Activated CD4-positive, alpha-beta T cell treated with anti-CD3 and anti-CD28 coated beads, Interleukin-2, amount 50 U/mL, for 16 hours (primary cell): ENCODE results near the gene ATP6V0E1.
"Not testable (repeated sequence)": the region's sequence is repeated elsewhere in the genome, so short reads cannot be mapped to it uniquely, and the experiment has no call there.

Experiments
- DNase-seq: peaks from one replicate; pipeline ENCODE4 v3.0.0-alpha.2; 2020

The ATP6V0E1 gene

GRCh38 chr5:173041881-173042762 is 58.6 kb downstream of the ATP6V0E1 start:
- no peak for DNase-seq

- no peak for DNase-seq
Measured at GRCh38 chr5:173042763-173043107, 59.2 kb downstream of the ATP6V0E1 start.

DNA sequence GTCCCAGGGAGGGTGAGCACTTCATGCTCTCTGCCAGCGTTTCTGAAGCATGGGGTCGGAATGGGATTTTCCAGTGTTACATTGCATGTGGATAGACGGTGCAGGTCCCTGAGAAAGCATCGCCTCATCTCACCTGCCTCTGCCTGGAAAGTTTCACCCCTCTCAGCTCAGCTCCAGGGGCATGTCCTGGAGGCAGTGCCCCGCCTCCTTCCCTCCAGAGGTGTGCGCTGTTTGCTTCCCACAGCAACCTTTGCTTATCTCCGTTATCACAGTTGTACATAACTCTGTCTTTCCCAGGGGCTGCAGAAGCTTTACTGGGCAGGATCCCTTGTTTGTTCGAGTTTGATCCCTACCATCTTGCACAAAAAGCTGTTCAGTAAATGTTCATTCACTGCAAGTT is 61.9 kb downstream of the ATP6V0E1 start:
- DNase-seq, result no peak

GRCh38 chr5:173047096-173047837 is 63.7 kb downstream of the ATP6V0E1 start:
- not testable (repeated sequence) for DNase-seq

- no peak for DNase-seq
Measured at GRCh38 chr5:173047838-173048105, 64.2 kb downstream of the ATP6V0E1 start.

GRCh38 chr5:173050791-173051190 is 67.2 kb downstream of the ATP6V0E1 start:
- no peak for DNase-seq

- no peak for DNase-seq
Measured at GRCh38 chr5:173051746-173052145, 68.2 kb downstream of the ATP6V0E1 start.

GRCh38 chr5:173053041-173053440 is 69.5 kb downstream of the ATP6V0E1 start:
- DNase-seq, result no peak

DNA sequence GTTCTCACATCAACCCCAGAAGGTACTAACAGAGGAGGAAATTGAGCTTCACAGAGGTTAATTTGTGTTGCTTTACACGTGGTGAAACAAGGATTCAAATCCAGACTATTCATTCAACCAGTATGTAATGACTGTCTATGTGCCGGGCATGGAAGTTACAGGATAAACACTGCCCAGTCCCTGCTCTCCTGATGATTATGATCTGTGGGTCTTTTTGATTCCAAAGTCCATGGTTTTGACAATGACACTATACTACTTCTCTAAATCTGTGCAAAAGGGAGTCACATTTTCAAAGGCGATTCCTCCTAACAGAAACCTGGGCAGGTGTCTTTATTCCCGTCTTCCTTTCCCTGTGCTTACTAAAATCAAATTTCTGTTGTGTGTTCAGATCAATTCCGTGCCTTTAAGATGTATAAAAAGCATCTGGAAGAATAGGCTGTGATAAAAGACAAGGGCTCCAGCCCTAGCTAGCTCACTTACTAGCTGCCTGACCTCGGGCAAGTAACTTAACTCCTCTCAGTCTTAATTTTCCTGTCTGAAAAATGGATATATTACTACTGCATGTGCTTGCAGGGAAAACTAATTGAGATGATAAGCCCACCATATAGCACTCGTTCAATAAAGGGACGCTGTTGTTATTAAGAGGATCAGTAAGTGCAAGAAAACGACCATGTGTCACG is 71.6 kb downstream of the ATP6V0E1 start:
- no peak for DNase-seq

DNA sequence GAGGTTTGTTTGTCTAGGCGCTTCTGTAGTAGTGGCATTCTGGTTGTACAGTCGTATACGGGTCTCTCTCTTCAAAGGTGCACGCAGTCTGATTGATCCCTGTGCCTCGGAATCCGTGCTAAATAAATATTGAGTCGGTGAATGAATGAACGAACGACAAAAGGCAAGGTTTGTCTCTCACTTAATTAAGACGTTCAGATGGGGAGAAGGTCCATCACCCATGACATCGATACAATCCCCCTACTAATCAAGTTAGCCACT is 72.1 kb downstream of the ATP6V0E1 start:
- DNase-seq, result no peak

DNA sequence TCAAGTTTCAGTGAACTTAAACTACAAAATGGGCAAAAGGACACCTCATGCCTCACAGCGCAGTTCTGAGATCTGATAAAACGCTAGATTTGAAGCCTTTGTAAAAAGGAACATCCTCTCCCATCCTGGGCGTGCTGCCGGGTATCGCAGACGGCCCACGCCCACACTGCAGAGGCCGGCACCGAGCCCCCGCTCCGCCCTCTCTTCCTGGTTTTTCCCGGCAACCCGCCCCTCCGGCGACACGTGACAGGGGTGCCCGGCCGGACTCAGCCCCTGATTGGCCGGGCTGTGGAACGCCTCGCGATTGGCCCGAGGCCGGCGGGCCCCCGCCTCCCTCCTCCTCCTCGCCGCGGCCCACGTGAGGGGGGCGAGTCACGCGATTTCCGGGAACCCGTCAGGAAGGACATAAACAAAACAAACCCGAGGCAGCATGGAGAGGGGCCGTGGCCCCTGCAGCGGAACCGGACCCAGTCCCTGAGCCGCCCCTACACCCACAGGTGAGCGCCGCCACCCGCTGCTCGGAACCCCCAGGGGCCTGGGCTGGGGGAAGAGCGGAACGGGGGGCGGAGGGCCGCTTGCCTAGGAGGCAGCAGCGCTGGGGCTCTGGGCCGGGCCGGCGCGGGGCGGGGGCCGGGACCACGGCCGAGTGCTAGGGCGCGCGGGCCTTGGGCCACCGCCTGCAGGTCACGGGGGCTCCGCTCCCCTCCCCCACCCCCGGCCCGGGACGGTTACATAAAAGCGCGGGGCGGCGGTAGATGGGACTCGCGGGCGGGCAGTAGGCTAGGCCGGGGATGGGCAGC is 72.6 kb downstream of the ATP6V0E1 start, which contains the start of gene CREBRF:
TSS of gene CREBRF (plus strand) at position 370 of the 800 bp plus-strand sequence. CDS start 24,424 bp downstream, outside the sequence.
- peak; percentile 98 for DNase-seq

- DNase-seq, result no peak
Measured at GRCh38 chr5:173056783-173057061, 73.2 kb downstream of the ATP6V0E1 start.

GRCh38 chr5:173057062-173057924 is 73.7 kb downstream of the ATP6V0E1 start:
- DNase-seq, result peak; percentile 98

DNA sequence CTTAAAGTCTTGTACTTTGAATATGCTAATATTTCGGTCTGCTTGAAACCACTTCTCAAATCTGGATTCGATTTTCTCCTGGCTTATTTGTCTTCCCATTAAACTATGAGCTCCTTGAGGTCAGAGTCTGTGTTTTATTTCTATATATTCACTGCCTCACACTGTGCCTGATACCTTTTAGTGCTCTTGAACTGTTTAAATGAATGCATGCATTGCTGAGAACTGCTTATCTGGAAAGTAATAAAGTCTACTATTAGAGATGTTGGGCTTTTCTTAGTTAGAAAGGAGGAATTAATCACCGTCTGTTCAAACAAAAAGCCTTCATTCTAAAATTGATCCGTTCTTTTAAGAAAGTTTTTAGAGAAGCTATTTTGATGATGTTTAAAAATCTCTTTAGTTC is 78.6 kb downstream of the ATP6V0E1 start:
- DNase-seq, result no peak

DNA sequence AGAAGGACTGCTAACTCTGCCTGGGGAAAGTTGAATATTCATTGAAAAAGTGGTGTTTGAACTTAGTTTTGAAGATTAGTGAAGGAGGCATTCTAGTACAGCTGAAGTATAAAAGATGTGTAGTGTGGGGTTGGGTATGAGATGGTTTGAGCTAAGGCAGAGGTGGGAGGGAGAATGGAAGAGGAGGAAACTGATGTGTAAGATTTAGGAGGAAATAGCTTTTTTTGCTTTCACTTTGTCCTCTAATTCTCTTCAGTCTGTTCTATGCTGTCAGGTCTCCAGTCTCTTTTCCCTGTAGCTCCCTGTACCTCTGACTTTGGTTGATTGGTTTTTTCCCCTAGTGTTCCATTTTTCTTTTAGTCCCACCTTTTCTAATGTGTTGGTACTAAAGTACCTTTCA is 81.6 kb downstream of the ATP6V0E1 start:
- DNase-seq, result no peak

- no peak for DNase-seq
Measured at GRCh38 chr5:173069671-173070070, 86.1 kb downstream of the ATP6V0E1 start.

DNA sequence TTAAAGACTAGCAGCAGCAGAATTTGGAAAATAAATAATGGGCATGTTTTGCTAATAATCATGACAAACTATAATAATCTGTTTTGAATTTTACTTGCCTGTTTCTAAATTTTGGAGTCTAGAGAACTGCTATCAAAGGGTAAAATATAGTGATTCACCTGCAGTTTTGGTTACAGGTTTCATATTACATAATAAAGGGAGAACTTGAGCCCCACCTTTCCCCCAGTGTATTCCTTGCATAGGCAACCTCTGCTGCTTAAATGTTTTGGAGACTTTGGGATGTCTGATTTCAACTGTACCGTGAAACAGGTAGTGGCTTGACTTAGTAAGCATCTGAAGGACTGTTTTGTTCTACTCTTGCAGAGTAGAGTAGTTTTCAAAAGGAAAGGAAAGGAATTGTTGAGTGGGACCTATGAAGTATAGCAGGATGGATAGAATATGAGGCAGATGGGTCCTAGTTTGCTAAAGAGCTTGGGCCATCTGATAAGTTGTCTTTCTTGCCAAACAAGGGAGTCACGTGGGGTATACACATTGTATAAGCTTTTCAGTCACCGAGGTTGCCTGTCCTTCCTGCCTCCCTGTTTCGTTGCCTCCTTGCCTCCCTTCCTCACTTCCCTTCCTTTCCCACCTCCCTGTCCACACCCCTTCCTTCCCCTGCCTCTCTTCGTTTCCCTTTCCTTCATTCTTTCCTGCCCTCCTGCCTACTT is 91.7 kb downstream of the ATP6V0E1 start:
- DNase-seq, result no peak

GRCh38 chr5:173075970-173076369 is 92.4 kb downstream of the ATP6V0E1 start:
- DNase-seq, result no peak

GRCh38 chr5:173076471-173076870 is 92.9 kb downstream of the ATP6V0E1 start:
- not testable (repeated sequence) for DNase-seq

DNA sequence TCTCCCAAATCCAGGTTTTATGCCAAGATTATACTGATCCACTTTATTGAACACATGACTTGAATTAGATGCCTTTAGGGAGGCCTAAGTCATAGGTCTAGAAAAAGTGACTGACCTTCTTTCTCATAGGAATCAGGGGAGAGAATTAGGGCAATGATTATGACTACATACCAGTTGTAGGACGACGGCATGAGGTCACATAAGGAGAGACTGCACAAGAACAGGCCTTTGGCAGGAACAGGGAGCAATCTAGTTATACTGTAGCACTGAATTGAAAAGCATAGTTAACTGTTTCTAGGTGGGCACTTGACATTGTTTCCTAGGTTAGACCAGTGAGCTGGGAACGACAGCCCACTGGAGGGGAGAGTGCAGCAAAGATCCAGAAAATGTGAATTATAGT is 95.3 kb downstream of the ATP6V0E1 start:
- DNase-seq, result no peak
